ENCODE data around the gene CADM1. TPM values are rescaled to one million over a fixed set of nuclear protein-coding genes. Genes with fewer than 3 reads are reported as not detected.

The CADM1 gene
- total RNA-seq, 1 donor from 2014 or later: 248 TPM

GRCh38 chr11:115202900-115203552 lies 301.2 kb downstream of the CADM1 start:
- DNase-seq: no peak

- DNase-seq: no peak
These were observed 302.1 kb downstream of the CADM1 start for GRCh38 chr11:115202074-115202473.

- no peak for DNase-seq
These were observed 303.0 kb downstream of the CADM1 start for GRCh38 chr11:115201111-115201792.

- DNase-seq: no peak
These were observed 304.6 kb downstream of the CADM1 start for GRCh38 chr11:115199481-115200069.

GRCh38 chr11:115198321-115198741 lies 305.9 kb downstream of the CADM1 start:
- DNase-seq: no peak

- DNase-seq: no peak
These were observed 306.8 kb downstream of the CADM1 start for GRCh38 chr11:115197433-115197832.

- no peak for DNase-seq
These were observed 307.2 kb downstream of the CADM1 start for GRCh38 chr11:115197031-115197430.

- no peak for DNase-seq
These were observed 309.5 kb downstream of the CADM1 start for GRCh38 chr11:115194802-115195110.

GRCh38 chr11:115193914-115194801 lies 310.1 kb downstream of the CADM1 start:
- no peak for DNase-seq

- no peak for DNase-seq
These were observed 312.5 kb downstream of the CADM1 start for GRCh38 chr11:115191761-115192160.

GRCh38 chr11:115190196-115190595 lies 314.0 kb downstream of the CADM1 start:
- DNase-seq: no peak

- DNase-seq: no peak
These were observed 315.3 kb downstream of the CADM1 start for GRCh38 chr11:115188898-115189278.

GRCh38 chr11:115188188-115188897 lies 315.9 kb downstream of the CADM1 start:
- no peak for DNase-seq

GRCh38 chr11:115185931-115186330 lies 318.3 kb downstream of the CADM1 start:
- DNase-seq: no peak

GRCh38 chr11:115185507-115185906 lies 318.7 kb downstream of the CADM1 start:
- no peak for DNase-seq

GRCh38 chr11:115184901-115185300 lies 319.3 kb downstream of the CADM1 start:
- no peak for DNase-seq

GRCh38 chr11:115183830-115184229 lies 320.4 kb downstream of the CADM1 start:
- no peak for DNase-seq

GRCh38 chr11:115183136-115183535 lies 321.1 kb downstream of the CADM1 start:
- DNase-seq: no peak

- DNase-seq: no peak
These were observed 321.8 kb downstream of the CADM1 start for GRCh38 chr11:115182282-115182955.

GRCh38 chr11:115181538-115181937 lies 322.7 kb downstream of the CADM1 start:
- DNase-seq: no peak

GRCh38 chr11:115180272-115180671 lies 323.9 kb downstream of the CADM1 start:
- no peak for DNase-seq

GRCh38 chr11:115179636-115180035 lies 324.6 kb downstream of the CADM1 start:
- DNase-seq: no peak

Measured in occipital lobe (tissue), 2 donors.